Measurements from ENCODE around the gene SPG21. TPM values are rescaled to one million over a fixed set of nuclear protein-coding genes. Genes with fewer than 3 reads are reported as not detected.
"Not testable (repeated sequence)": the region's sequence is repeated elsewhere in the genome, so short reads cannot be mapped to it uniquely, and the experiment has no call there.

SPG21 gene
- total RNA-seq, 2 donors from 2014 or later, result 42.4 to 48.6 TPM

GRCh38 chr15:65021488-65021887 lies 31.8 kb upstream of the SPG21 start:
- peaks cover 12% of the 10 kb centered on the region for H3K4me1 Mint-ChIP-seq
- ATAC-seq, result no peak
- peaks cover 17% of the 10 kb centered on the region for H3K36me3 Mint-ChIP-seq (ENCODE audit: low read depth)
- H3K27ac Mint-ChIP-seq, result no peak overlapping the region
- H3K27me3 Mint-ChIP-seq, result no peaks in the 10 kb centered on the region
- H3K4me3 Mint-ChIP-seq, result no peak overlapping the region
- no peak for DNase-seq
- no peaks in the 10 kb centered on the region for H3K9me3 ChIP-seq (ENCODE audit: control insufficient read depth, low read length, poor library complexity, severe bottlenecking)

GRCh38 chr15:65020419-65020818 lies 30.7 kb upstream of the SPG21 start:
- Mint-ChIP-seq H3K27me3 (no peaks in the 10 kb centered on the region), H3K4me3 (no peak overlapping the region), H3K27ac (no peak overlapping the region), H3K4me1 (peaks cover 7% of the 10 kb centered on the region), H3K36me3 (ENCODE audit: low read depth) (peaks cover 15% of the 10 kb centered on the region)
- no peaks in the 10 kb centered on the region for H3K9me3 ChIP-seq (ENCODE audit: control insufficient read depth, low read length, poor library complexity, severe bottlenecking)
- DNase-seq (no peak), ATAC-seq (no peak)

GRCh38 chr15:65011198-65011597 lies 21.5 kb upstream of the SPG21 start:
- H3K9me3 ChIP-seq (ENCODE audit: control insufficient read depth, low read length, poor library complexity, severe bottlenecking); H3K27me3 Mint-ChIP-seq; ATAC-seq; H3K4me3 Mint-ChIP-seq; DNase-seq; H3K27ac Mint-ChIP-seq; H3K36me3 Mint-ChIP-seq (ENCODE audit: low read depth): not testable (repeated sequence)
- H3K4me1 Mint-ChIP-seq, result peaks cover 12% of the 10 kb centered on the region

- DNase-seq, result no peak
- H3K9me3 ChIP-seq (ENCODE audit: control insufficient read depth, low read length, poor library complexity, severe bottlenecking), result no peaks in the 10 kb centered on the region
- H3K4me1 Mint-ChIP-seq, result peaks cover 13% of the 10 kb centered on the region
- H3K27ac Mint-ChIP-seq, result peak overlapping the region; percentile 29
- H3K4me3 Mint-ChIP-seq, result no peak overlapping the region
- ATAC-seq, result no peak
- no peaks in the 10 kb centered on the region for H3K27me3 Mint-ChIP-seq
- peaks cover 7% of the 10 kb centered on the region for H3K36me3 Mint-ChIP-seq (ENCODE audit: low read depth)
Measured at GRCh38 chr15:65008983-65009382, 19.3 kb upstream of the SPG21 start.

GRCh38 chr15:65006876-65007275 lies 17.2 kb upstream of the SPG21 start:
- Mint-ChIP-seq H3K36me3 (ENCODE audit: low read depth) (peaks cover 3% of the 10 kb centered on the region), H3K4me3 (no peak overlapping the region), H3K4me1 (peaks cover 13% of the 10 kb centered on the region), H3K27me3 (no peaks in the 10 kb centered on the region), H3K27ac (no peak overlapping the region)
- no peak for DNase-seq
- ATAC-seq, result no peak
- H3K9me3 ChIP-seq (ENCODE audit: control insufficient read depth, low read length, poor library complexity, severe bottlenecking), result no peaks in the 10 kb centered on the region

- DNase-seq (no peak), ATAC-seq (no peak)
- peaks cover 2% of the 10 kb centered on the region for H3K36me3 Mint-ChIP-seq (ENCODE audit: low read depth)
- peaks cover 9% of the 10 kb centered on the region for H3K4me1 Mint-ChIP-seq
- H3K9me3 ChIP-seq (ENCODE audit: control insufficient read depth, low read length, poor library complexity, severe bottlenecking), result no peaks in the 10 kb centered on the region
- H3K27ac Mint-ChIP-seq, result no peak overlapping the region
- H3K4me3 Mint-ChIP-seq, result no peak overlapping the region
- H3K27me3 Mint-ChIP-seq, result no peaks in the 10 kb centered on the region
Measured at GRCh38 chr15:65004993-65005392, 15.3 kb upstream of the SPG21 start.

- no peak overlapping the region for H3K4me3 Mint-ChIP-seq
Measured at GRCh38 chr15:64997745-64998375, 8.1 kb upstream of the SPG21 start.

GRCh38 chr15:64997066-64997465 lies 7.4 kb upstream of the SPG21 start:
- H3K27ac Mint-ChIP-seq, result no peak overlapping the region
- no peaks in the 10 kb centered on the region for H3K9me3 ChIP-seq (ENCODE audit: control insufficient read depth, low read length, poor library complexity, severe bottlenecking)
- no peak overlapping the region for H3K4me3 Mint-ChIP-seq
- peaks cover 4% of the 10 kb centered on the region for H3K4me1 Mint-ChIP-seq
- no peaks in the 10 kb centered on the region for H3K36me3 Mint-ChIP-seq (ENCODE audit: low read depth)
- DNase-seq (no peak), ATAC-seq (no peak)
- no peaks in the 10 kb centered on the region for H3K27me3 Mint-ChIP-seq

More at GRCh38 chr15:64997745-64998375, 8.1 kb upstream of the SPG21 start:
- Mint-ChIP-seq H3K27me3 (no peaks in the 10 kb centered on the region), H3K4me1 (peaks cover 3% of the 10 kb centered on the region), H3K36me3 (ENCODE audit: low read depth) (no peaks in the 10 kb centered on the region), H3K27ac (no peak overlapping the region)
- no peak for ATAC-seq
- H3K9me3 ChIP-seq (ENCODE audit: control insufficient read depth, low read length, poor library complexity, severe bottlenecking), result no peaks in the 10 kb centered on the region
- DNase-seq, result no peak

GRCh38 chr15:64993290-64993689 lies 3.6 kb upstream of the SPG21 start:
- Mint-ChIP-seq H3K36me3 (ENCODE audit: low read depth) (no peaks in the 10 kb centered on the region), H3K27ac (no peak overlapping the region), H3K27me3 (no peaks in the 10 kb centered on the region), H3K4me3 (peak overlapping the region; percentile 39), H3K4me1 (peaks cover 19% of the 10 kb centered on the region)
- H3K9me3 ChIP-seq (ENCODE audit: control insufficient read depth, low read length, poor library complexity, severe bottlenecking), result no peaks in the 10 kb centered on the region
- ATAC-seq (no peak), DNase-seq (no peak)

GRCh38 chr15:64991536-64992135 lies 1.9 kb upstream of the SPG21 start:
- no peak for ATAC-seq
- Mint-ChIP-seq H3K27me3 (no peaks in the 10 kb centered on the region), H3K4me1 (peaks cover 27% of the 10 kb centered on the region)

GRCh38 chr15:64990168-64990470 lies 405 bp upstream of the SPG21 start:
- H3K4me1 Mint-ChIP-seq, result peaks cover 31% of the 10 kb centered on the region
- peak overlapping the region; percentile 99 for H3K4me3 Mint-ChIP-seq
- no peaks in the 10 kb centered on the region for H3K36me3 Mint-ChIP-seq (ENCODE audit: low read depth)
- DNase-seq (no peak), ATAC-seq (no peak)
- H3K27me3 Mint-ChIP-seq, result no peaks in the 10 kb centered on the region
- no peaks in the 10 kb centered on the region for H3K9me3 ChIP-seq (ENCODE audit: control insufficient read depth, low read length, poor library complexity, severe bottlenecking)
- H3K27ac Mint-ChIP-seq, result peak overlapping the region; percentile 95

More at GRCh38 chr15:64991536-64992135, 1.9 kb upstream of the SPG21 start:
- H3K27ac Mint-ChIP-seq, result no peak overlapping the region
- no peak for DNase-seq
- H3K36me3 Mint-ChIP-seq (ENCODE audit: low read depth), result no peaks in the 10 kb centered on the region
- H3K4me3 Mint-ChIP-seq, result no peak overlapping the region
- no peaks in the 10 kb centered on the region for H3K9me3 ChIP-seq (ENCODE audit: control insufficient read depth, low read length, poor library complexity, severe bottlenecking)

- DNase-seq (no peak), ATAC-seq (no peak)
- H3K27me3 Mint-ChIP-seq, result no peaks in the 10 kb centered on the region
- no peaks in the 10 kb centered on the region for H3K9me3 ChIP-seq (ENCODE audit: control insufficient read depth, low read length, poor library complexity, severe bottlenecking)
- H3K27ac Mint-ChIP-seq, result peak overlapping the region; percentile 62
- H3K4me3 Mint-ChIP-seq, result no peak overlapping the region
- no peaks in the 10 kb centered on the region for H3K36me3 Mint-ChIP-seq (ENCODE audit: low read depth)
- H3K4me1 Mint-ChIP-seq, result peaks cover 30% of the 10 kb centered on the region
Measured at GRCh38 chr15:64987136-64987535, 2.6 kb downstream of the SPG21 start.

- Mint-ChIP-seq H3K27ac (no peak overlapping the region), H3K27me3 (no peaks in the 10 kb centered on the region), H3K4me3 (no peak overlapping the region), H3K36me3 (ENCODE audit: low read depth) (no peaks in the 10 kb centered on the region), H3K4me1 (peaks cover 27% of the 10 kb centered on the region)
- no peaks in the 10 kb centered on the region for H3K9me3 ChIP-seq (ENCODE audit: control insufficient read depth, low read length, poor library complexity, severe bottlenecking)
- no peak for ATAC-seq
- no peak for DNase-seq
Measured at GRCh38 chr15:64985366-64986033, 4.2 kb downstream of the SPG21 start.

GRCh38 chr15:64982472-64982871 lies 7.2 kb downstream of the SPG21 start:
- H3K27me3 Mint-ChIP-seq, result no peaks in the 10 kb centered on the region
- ATAC-seq (no peak), DNase-seq (no peak)
- no peak overlapping the region for H3K4me3 Mint-ChIP-seq
- peaks cover 2% of the 10 kb centered on the region for H3K36me3 Mint-ChIP-seq (ENCODE audit: low read depth)
- peaks cover 10% of the 10 kb centered on the region for H3K4me1 Mint-ChIP-seq
- H3K9me3 ChIP-seq (ENCODE audit: control insufficient read depth, low read length, poor library complexity, severe bottlenecking), result no peaks in the 10 kb centered on the region
- H3K27ac Mint-ChIP-seq, result no peak overlapping the region

Measured in T-helper 17 cell (primary cell).